ENCODE measurements around the gene OLIG1. TPM values are rescaled to one million over a fixed set of nuclear protein-coding genes. Genes with fewer than 3 reads are reported as not detected.

The OLIG1 gene
- total RNA-seq, 1 experiment from 2014 or later, result not detected

DNA sequence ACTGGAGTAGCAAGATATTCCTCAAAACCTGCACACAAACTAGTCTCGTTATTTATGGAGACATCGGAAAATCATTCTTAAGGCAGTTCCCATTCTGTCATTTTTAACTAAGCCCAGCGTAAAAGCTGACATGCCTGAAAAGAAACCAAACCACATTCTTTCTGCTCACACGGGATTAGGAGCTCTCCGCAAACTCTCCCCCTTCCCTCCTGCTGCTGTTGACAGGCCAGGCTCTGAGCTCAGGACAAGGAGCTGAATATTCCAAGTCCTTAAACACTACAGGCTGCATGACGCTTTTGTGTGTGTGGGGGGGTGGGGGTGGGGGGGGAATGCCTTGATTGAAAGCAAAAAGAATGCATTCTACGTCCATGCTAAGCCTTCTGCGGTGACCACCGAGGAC lies 5.2 kb downstream of the OLIG1 start (continued):
- TF ChIP-seq FOSL1 (IDR thresholded peaks at IDR 0.05; ENCODE audit: low read depth), result no peak

DNA sequence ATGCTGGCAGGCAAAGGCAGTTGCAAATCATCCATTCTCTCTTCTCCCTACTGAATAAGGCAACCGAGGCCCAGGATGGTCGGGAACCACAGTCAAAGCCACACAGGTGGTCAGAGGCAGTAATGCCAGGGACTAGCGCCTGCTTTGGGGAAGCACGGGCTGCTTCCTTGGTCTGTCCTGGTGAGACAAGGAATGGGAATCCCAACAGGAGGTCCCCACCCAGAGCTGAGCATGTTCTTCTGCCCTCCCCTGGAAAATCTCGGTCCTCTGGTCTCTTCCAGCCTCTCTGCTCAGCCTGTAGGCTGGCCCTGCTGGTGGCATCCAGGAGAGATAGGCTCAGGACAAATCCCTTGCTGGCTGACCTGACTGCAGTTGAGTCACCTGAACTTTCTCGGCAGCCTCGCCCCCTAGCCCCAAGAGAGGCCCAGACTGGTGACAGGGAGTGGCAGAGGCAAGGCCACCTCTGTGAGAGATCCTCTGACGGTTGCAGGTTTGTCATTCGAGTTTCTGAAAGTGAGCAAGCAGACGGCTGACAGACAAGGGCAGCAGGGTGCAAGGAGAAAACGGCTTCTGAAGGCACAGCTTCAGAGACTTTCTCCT lies 5.8 kb downstream of the OLIG1 start:
- H3K4me2 ChIP-seq (ENCODE audit: low read length), result peak overlapping the region; percentile 20; the same call in 1 of the 2 replicates
- H3K27me3 ChIP-seq (ENCODE audit: insufficient read depth, low read length), result no peaks in the 10 kb centered on the region
- H3K4me1 ChIP-seq (ENCODE audit: control insufficient read depth in 1 of 2, insufficient read depth in 2 of 2, low read length in 2 of 2), result peaks cover 11 to 32% of the 10 kb centered on the region in 2 experiments
- no peaks in the 10 kb centered on the region for H3K9me2 ChIP-seq (ENCODE audit: insufficient read depth)
- ChIA-PET RAD21 (ENCODE audit: low non-redundant PET in 1 of 2, low total read pairs in 2 of 2, uncharacterized antibody in 2 of 2, unreplicated experiment in 2 of 2) (no interaction called here), CTCF (no interaction called here), POLR2A (no interaction called here)
- TF ChIP-seq EZH2 (IDR thresholded peaks at IDR 0.05) (no peak), ATF3 (IDR thresholded peaks at IDR 0.05) (no peak), ZNF274 (IDR thresholded peaks at IDR 0.05; ENCODE audit: low read depth, low read length) (no peak), POLR2A (IDR thresholded peaks at IDR 0.05; ENCODE audit: borderline replicate concordance, extremely low read depth, insufficient read depth, insufficient read length) (no peak), SIN3A (IDR thresholded peaks at IDR 0.05; ENCODE audit: low read depth) (no peak), ZFX (IDR thresholded peaks at IDR 0.05) (no peak), TCF7L2 (IDR thresholded peaks at IDR 0.05; ENCODE audit: borderline replicate concordance, extremely low read depth, insufficient read depth, insufficient read length) (no peak), CEBPB (IDR thresholded peaks at IDR 0.05; ENCODE audit: low read depth) (no peak), YY1 (IDR thresholded peaks at IDR 0.05; ENCODE audit: extremely low read depth, insufficient replicate concordance, low read depth, low read length) (no peak), SP1 (IDR thresholded peaks at IDR 0.05; ENCODE audit: low read depth) (no peak), ELF1 (IDR thresholded peaks at IDR 0.05; ENCODE audit: borderline replicate concordance, low read depth) (no peak), MAX (IDR thresholded peaks at IDR 0.05) (no peak), RAD21 (IDR thresholded peaks at IDR 0.05; ENCODE audit: low read depth) (no peak)
- TF ChIP-seq, protein P1, sequence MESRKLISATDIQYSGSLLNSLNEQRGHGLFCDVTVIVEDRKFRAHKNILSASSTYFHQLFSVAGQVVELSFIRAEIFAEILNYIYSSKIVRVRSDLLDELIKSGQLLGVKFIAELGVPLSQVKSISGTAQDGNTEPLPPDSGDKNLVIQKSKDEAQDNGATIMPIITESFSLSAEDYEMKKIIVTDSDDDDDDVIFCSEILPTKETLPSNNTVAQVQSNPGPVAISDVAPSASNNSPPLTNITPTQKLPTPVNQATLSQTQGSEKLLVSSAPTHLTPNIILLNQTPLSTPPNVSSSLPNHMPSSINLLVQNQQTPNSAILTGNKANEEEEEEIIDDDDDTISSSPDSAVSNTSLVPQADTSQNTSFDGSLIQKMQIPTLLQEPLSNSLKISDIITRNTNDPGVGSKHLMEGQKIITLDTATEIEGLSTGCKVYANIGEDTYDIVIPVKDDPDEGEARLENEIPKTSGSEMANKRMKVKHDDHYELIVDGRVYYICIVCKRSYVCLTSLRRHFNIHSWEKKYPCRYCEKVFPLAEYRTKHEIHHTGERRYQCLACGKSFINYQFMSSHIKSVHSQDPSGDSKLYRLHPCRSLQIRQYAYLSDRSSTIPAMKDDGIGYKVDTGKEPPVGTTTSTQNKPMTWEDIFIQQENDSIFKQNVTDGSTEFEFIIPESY (IDR thresholded peaks at IDR 0.05; ENCODE audit: extremely low read depth, insufficient replicate concordance, low read length), result no peak
- TF ChIP-seq, protein P2, sequence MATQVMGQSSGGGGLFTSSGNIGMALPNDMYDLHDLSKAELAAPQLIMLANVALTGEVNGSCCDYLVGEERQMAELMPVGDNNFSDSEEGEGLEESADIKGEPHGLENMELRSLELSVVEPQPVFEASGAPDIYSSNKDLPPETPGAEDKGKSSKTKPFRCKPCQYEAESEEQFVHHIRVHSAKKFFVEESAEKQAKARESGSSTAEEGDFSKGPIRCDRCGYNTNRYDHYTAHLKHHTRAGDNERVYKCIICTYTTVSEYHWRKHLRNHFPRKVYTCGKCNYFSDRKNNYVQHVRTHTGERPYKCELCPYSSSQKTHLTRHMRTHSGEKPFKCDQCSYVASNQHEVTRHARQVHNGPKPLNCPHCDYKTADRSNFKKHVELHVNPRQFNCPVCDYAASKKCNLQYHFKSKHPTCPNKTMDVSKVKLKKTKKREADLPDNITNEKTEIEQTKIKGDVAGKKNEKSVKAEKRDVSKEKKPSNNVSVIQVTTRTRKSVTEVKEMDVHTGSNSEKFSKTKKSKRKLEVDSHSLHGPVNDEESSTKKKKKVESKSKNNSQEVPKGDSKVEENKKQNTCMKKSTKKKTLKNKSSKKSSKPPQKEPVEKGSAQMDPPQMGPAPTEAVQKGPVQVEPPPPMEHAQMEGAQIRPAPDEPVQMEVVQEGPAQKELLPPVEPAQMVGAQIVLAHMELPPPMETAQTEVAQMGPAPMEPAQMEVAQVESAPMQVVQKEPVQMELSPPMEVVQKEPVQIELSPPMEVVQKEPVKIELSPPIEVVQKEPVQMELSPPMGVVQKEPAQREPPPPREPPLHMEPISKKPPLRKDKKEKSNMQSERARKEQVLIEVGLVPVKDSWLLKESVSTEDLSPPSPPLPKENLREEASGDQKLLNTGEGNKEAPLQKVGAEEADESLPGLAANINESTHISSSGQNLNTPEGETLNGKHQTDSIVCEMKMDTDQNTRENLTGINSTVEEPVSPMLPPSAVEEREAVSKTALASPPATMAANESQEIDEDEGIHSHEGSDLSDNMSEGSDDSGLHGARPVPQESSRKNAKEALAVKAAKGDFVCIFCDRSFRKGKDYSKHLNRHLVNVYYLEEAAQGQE (IDR thresholded peaks at IDR 0.05; ENCODE audit: low read depth), result no peak
- TF ChIP-seq, protein P3, sequence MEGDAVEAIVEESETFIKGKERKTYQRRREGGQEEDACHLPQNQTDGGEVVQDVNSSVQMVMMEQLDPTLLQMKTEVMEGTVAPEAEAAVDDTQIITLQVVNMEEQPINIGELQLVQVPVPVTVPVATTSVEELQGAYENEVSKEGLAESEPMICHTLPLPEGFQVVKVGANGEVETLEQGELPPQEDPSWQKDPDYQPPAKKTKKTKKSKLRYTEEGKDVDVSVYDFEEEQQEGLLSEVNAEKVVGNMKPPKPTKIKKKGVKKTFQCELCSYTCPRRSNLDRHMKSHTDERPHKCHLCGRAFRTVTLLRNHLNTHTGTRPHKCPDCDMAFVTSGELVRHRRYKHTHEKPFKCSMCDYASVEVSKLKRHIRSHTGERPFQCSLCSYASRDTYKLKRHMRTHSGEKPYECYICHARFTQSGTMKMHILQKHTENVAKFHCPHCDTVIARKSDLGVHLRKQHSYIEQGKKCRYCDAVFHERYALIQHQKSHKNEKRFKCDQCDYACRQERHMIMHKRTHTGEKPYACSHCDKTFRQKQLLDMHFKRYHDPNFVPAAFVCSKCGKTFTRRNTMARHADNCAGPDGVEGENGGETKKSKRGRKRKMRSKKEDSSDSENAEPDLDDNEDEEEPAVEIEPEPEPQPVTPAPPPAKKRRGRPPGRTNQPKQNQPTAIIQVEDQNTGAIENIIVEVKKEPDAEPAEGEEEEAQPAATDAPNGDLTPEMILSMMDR (IDR thresholded peaks at IDR 0.05 in 2 of 3, conservative IDR thresholded peaks at IDR 0.05 in 1 of 3; ENCODE audit: borderline replicate concordance in 1 of 3, insufficient read depth in 1 of 3, low read depth in 2 of 3, low read length in 2 of 3), result no peak
- no peak overlapping the region for H3K4me3 ChIP-seq (replicated peaks in 1 of 2; ENCODE audit: low read depth in 1 of 2, low read length in 2 of 2)
- intact Hi-C loops (cut with micrococcal nuclease), result no loop called here
- H3K9ac ChIP-seq (ENCODE audit: low read length), result no peak overlapping the region
- H3K36me3 ChIP-seq (ENCODE audit: control insufficient read depth in 1 of 2, insufficient read depth in 2 of 2, low read length in 2 of 2), result no peaks in the 10 kb centered on the region
- H2AFZ ChIP-seq (ENCODE audit: low read depth, low read length, poor library complexity, severe bottlenecking), result no peak overlapping the region
- BruUV-seq (replicated peaks), result no TSS peak
- no peaks in the 10 kb centered on the region for H3K9me3 ChIP-seq (ENCODE audit: control insufficient read depth in 1 of 2, insufficient read depth in 1 of 2, low read depth in 1 of 2, low read length in 2 of 2)
- H3K27ac ChIP-seq (ENCODE audit: low read depth, low read length), result no peak overlapping the region
- no peaks in the 10 kb centered on the region for H3K79me2 ChIP-seq (ENCODE audit: insufficient read depth, low read length)
- no peaks in the 10 kb centered on the region for H4K20me1 ChIP-seq (ENCODE audit: insufficient read depth)
- DNase-seq (ENCODE audit: low read depth, low spot score) (no peak), ATAC-seq (peak; percentile 41; the same call in 1 of the 2 replicates)
